OCI-LY1 (cell line): ENCODE data around the gene TAF4.

ENCODE experiments used
- H2AFZ ChIP-seq: fragments of 200-600 bp; sonication (generic), shearing (Covaris generic); 2 replicates; pipeline ENCODE4 v1.6.0; 2014; ENCODE audit warnings: antibody characterized with exemption, mild to moderate bottlenecking, low read length
- H3F3A ChIP-seq: fragments of 200-600 bp; sonication (generic), shearing (Covaris generic); 2 replicates; pipeline ENCODE4 v1.6.0; 2014; ENCODE audit warnings: mild to moderate bottlenecking, antibody characterized with exemption, low read length, moderate library complexity; ENCODE audit not compliant: insufficient read depth
- H3K27ac ChIP-seq: fragments of 200-600 bp; sonication (generic); 2 replicates; pipeline ENCODE4 v1.5.1; 2014; ENCODE audit warnings: low read length, mixed run types, mild to moderate bottlenecking, low read depth; ENCODE audit not compliant: poor library complexity, severe bottlenecking
- H3K27me3 ChIP-seq: fragments of 200-600 bp; sonication (generic); 2 replicates; pipeline ENCODE4 v1.6.0; 2014; ENCODE audit warnings: antibody characterized with exemption, mild to moderate bottlenecking, low read length, moderate library complexity; ENCODE audit not compliant: insufficient read depth
- H3K36me3 ChIP-seq: fragments of 200-600 bp; sonication (generic); 2 replicates; pipeline ENCODE4 v1.6.1; 2014; ENCODE audit warnings: mild to moderate bottlenecking, antibody characterized with exemption, low read length, moderate library complexity, mixed read lengths; ENCODE audit not compliant: insufficient read depth
- H3K4me1 ChIP-seq: fragments of 200-600 bp; sonication (generic); 2 replicates; pipeline ENCODE4 v1.5.1; 2014; ENCODE audit warnings: mild to moderate bottlenecking, low read length, moderate library complexity; ENCODE audit not compliant: insufficient read depth, severe bottlenecking
- H3K4me2 ChIP-seq: fragments of 200-600 bp; sonication (generic), shearing (Covaris generic); 2 replicates; pipeline ENCODE4 v1.6.1; 2014; ENCODE audit warnings: low read length
- H3K4me3 ChIP-seq: fragments of 200-600 bp; sonication (generic); 2 replicates; pipeline ENCODE4 v1.5.1; 2014; ENCODE audit warnings: low read length, low read depth, mild to moderate bottlenecking, mixed read lengths; ENCODE audit not compliant: poor library complexity, severe bottlenecking
- H3K79me2 ChIP-seq: fragments of 200-600 bp; shearing (Covaris generic); 2 replicates; pipeline ENCODE4 v1.6.1; 2016; ENCODE audit warnings: mixed run types, low read length, mixed read lengths; ENCODE audit not compliant: insufficient read depth
- H3K9ac ChIP-seq: fragments of 200-600 bp; sonication (generic), shearing (Covaris generic); 2 replicates; pipeline ENCODE4 v1.6.1; 2014; ENCODE audit warnings: mild to moderate bottlenecking, low read length, mixed read lengths
- H3K9me2 ChIP-seq: fragments of 200-600 bp; sonication (generic), shearing (Covaris generic); 2 replicates; pipeline ENCODE4 v1.6.1; 2014; ENCODE audit warnings: low read depth, mild to moderate bottlenecking, low read length, mixed read lengths
- H3K9me3 ChIP-seq: fragments of 200-600 bp; shearing (Covaris generic); 2 replicates; pipeline ENCODE4 v1.6.1; 2014; ENCODE audit warnings: low read length, mixed read lengths
- H4K20me1 ChIP-seq: fragments of 200-600 bp; sonication (generic), shearing (Covaris generic); 2 replicates; pipeline ENCODE4 v1.6.0; 2016; ENCODE audit warnings: mild to moderate bottlenecking, low read length; ENCODE audit not compliant: insufficient read depth
- EZH2 ChIP-seq: fragments of 200-600 bp; sonication (generic), shearing (Covaris generic); IDR thresholded peaks from 2 replicates; pipeline ENCODE4 v1.8.0; 2017; ENCODE audit warnings: borderline replicate concordance, mixed run types, mild to moderate bottlenecking, antibody characterized with exemption, low read length, moderate library complexity, mixed read lengths
- TF ChIP-seq, protein P1 (sequence below): fragments of 200-600 bp; sonication (generic), shearing (Covaris generic); IDR thresholded peaks from 2 replicates; pipeline ENCODE4 v1.5.1; 2017; ENCODE audit warnings: mild to moderate bottlenecking, antibody characterized with exemption, low read length, moderate library complexity, mixed read lengths

Gene TAF4

DNA sequence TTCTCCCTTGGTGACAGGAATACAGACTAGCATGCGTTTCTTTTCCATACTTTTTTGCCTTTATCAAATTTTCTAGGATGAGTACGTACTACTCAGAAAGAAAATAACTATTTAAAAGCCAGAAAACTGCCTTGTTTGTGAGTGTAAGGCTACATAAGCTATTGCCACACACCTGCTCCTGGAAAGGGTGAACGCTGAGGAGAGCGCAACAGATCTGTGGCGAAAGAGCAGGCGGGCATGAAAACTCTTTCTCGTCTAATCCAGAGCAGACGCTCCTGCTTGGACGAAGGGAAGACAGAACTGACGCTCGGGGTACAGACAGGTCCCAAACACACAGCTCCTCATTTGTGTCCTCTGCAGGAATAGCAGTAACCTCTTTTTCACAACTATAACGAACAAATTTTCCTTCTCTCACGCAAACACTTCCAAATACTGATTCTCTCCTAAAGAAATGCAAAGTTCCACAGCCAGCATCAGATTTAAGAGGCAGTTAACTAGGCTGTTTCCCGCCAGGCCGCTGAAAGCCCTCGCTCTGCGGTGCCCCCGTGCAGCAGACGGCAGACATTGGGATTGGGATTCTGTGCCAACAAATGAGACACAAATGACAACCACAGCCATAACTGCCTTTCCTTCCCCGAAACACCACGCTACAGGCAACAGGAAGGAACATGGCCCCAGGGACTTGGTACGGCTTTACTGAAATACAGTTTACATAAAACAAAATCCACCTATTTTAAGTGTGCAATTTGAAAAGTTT, 20.0 kb downstream of the TAF4 start:
- H3K4me1 ChIP-seq: peaks cover 3% of the 10 kb centered on the region
- no peak for TF ChIP-seq EZH2
- TF ChIP-seq, protein P1, sequence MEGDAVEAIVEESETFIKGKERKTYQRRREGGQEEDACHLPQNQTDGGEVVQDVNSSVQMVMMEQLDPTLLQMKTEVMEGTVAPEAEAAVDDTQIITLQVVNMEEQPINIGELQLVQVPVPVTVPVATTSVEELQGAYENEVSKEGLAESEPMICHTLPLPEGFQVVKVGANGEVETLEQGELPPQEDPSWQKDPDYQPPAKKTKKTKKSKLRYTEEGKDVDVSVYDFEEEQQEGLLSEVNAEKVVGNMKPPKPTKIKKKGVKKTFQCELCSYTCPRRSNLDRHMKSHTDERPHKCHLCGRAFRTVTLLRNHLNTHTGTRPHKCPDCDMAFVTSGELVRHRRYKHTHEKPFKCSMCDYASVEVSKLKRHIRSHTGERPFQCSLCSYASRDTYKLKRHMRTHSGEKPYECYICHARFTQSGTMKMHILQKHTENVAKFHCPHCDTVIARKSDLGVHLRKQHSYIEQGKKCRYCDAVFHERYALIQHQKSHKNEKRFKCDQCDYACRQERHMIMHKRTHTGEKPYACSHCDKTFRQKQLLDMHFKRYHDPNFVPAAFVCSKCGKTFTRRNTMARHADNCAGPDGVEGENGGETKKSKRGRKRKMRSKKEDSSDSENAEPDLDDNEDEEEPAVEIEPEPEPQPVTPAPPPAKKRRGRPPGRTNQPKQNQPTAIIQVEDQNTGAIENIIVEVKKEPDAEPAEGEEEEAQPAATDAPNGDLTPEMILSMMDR: no peak
- no peak overlapping the region for H2AFZ ChIP-seq
- H3K79me2 ChIP-seq: peaks cover 9% of the 10 kb centered on the region; the same call in 1 of the 2 replicates
- H3K27ac ChIP-seq: no peak overlapping the region
- no peak overlapping the region for H3K9ac ChIP-seq
- H3K27me3 ChIP-seq: no peaks in the 10 kb centered on the region
- no peaks in the 10 kb centered on the region for H3K9me3 ChIP-seq
- H3K36me3 ChIP-seq: peaks cover 8% of the 10 kb centered on the region; the same call in 1 of the 2 replicates
- no peak overlapping the region for H3K4me3 ChIP-seq
- H3K9me2 ChIP-seq: no peaks in the 10 kb centered on the region
- H3F3A ChIP-seq: no peaks in the 10 kb centered on the region
- no peak overlapping the region for H3K4me2 ChIP-seq
- no peaks in the 10 kb centered on the region for H4K20me1 ChIP-seq

DNA sequence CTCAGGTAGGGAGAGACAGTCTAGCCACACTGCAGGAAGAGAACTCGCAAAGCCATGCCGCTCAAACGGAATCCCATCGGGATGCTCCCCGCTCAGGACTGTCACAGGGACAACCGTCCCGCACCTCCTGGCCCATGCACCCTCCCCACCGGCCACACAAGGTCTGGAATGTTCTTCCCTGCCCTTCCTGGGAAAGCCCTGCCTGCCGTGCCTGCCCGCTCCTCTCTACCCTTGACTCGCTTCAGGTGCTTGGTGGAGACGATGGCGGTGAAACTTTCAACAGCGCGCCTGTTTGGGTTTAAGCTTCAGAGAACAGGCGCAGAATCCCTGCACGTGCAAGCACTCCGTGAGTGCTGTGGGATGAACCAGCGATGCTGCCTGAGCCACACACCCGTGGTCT, 20.6 kb downstream of the TAF4 start:
- Histone ChIP-seq H3K4me2 (no peak overlapping the region), H2AFZ (no peak overlapping the region), H4K20me1 (no peaks in the 10 kb centered on the region), H3K4me3 (no peak overlapping the region), H3K27ac (no peak overlapping the region), H3F3A (no peaks in the 10 kb centered on the region), H3K4me1 (peaks cover 9% of the 10 kb centered on the region), H3K36me3 (peaks cover 10% of the 10 kb centered on the region; the same call in 1 of the 2 replicates), H3K9me3 (no peaks in the 10 kb centered on the region), H3K27me3 (no peaks in the 10 kb centered on the region), H3K9ac (no peak overlapping the region), H3K9me2 (no peaks in the 10 kb centered on the region), H3K79me2 (peaks cover 9% of the 10 kb centered on the region; the same call in 1 of the 2 replicates)
- no peak for TF ChIP-seq EZH2
- TF ChIP-seq, protein P1: no peak

DNA sequence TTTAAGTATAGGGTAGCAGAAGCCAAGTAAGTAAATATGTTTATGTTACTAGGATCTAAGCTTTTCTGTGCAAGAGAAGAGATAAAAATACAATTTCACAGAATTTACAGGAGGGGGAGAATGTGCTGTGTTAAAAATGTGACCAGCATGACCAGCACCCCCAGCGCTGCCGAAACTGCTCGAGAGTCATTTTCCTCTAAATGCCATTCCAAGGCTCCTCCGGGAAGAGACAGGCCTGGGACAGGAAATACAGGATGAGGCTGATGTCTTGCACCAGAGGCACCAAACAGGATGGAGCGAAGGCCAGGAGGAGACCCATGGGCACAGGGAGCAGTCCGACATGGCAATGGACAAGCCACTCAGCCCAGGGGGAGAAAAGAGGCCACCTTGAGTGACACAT, 21.1 kb downstream of the TAF4 start:
- no peak for TF ChIP-seq EZH2
- TF ChIP-seq, protein P1: no peak
- Histone ChIP-seq H3K4me2 (no peak overlapping the region), H3K79me2 (peaks cover 11% of the 10 kb centered on the region; the same call in 1 of the 2 replicates), H3K9me2 (no peaks in the 10 kb centered on the region), H3K4me1 (peaks cover 14% of the 10 kb centered on the region), H3K4me3 (no peak overlapping the region), H3K9ac (no peak overlapping the region), H4K20me1 (no peaks in the 10 kb centered on the region), H3K27ac (no peak overlapping the region), H3K36me3 (peaks cover 10% of the 10 kb centered on the region; the same call in 1 of the 2 replicates), H2AFZ (no peak overlapping the region), H3K27me3 (no peaks in the 10 kb centered on the region), H3F3A (no peaks in the 10 kb centered on the region), H3K9me3 (0 out of 2 replicates have a peak, but pooled peaks cover 3% of the 10 kb centered on the region)
